Hypothalamus (tissue), 51 donors: ENCODE data around the gene KRTAP2-1.
"Not testable (repeated sequence)": the region's sequence is repeated elsewhere in the genome, so short reads cannot be mapped to it uniquely, and the experiment has no call there.

Experiments used
- DNase-seq, 51 donors: peaks; one replicate each; lab custom pipeline; 2025; lab: John Stamatoyannopoulos, UW

Gene KRTAP2-1, protein sequence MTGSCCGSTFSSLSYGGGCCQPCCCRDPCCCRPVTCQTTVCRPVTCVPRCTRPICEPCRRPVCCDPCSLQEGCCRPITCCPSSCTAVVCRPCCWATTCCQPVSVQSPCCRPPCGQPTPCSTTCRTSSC

GRCh38 chr17:41046735-41047465 is at the start of gene KRTAP2-1:
Gene KRTAP2-1 (minus strand): TSS chr17:41047316. CDS start chr17:41047267, 49 bp downstream.
- DNase-seq = not testable (repeated sequence)

GRCh38 chr17:41096055-41096454 is 48.9 kb upstream of the KRTAP2-1 start:
- no peak for DNase-seq

DNA sequence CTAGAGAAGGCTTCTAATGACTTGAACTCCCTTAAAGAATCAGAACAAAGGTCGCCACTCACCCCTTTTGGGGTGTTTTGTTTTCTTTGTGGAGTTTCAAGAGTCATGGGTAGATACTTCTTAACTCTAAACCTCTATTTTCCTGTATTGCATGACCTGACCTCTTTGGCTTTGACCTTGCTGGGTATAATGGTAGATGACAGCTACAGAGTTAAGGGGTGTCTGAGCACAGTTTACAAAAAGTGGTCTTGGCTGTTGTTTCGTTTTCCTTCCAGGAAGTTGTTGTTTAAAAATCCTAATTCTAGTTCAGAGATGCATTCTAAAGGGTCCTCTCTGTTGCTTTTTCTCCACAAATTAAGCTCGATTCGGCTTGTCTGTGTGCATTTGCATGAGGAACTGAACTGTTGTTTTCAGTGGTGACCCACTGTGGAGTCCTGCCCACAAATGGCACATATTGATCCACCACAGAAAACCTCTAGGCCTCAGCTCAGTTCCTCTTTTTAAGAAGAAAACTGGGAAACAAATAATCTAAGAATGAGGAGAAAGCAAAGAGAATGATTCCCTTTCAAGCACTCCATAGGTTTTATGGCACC is 41.7 kb upstream of the KRTAP2-1 start:
- not testable (repeated sequence) for DNase-seq

GRCh38 chr17:41084100-41084856 is 37.2 kb upstream of the KRTAP2-1 start, which contains the start of gene KRTAP4-7:
Gene KRTAP4-7 (plus strand): TSS chr17:41084150. CDS start chr17:41084207, 57 bp downstream.
- not testable (repeated sequence) for DNase-seq

DNA sequence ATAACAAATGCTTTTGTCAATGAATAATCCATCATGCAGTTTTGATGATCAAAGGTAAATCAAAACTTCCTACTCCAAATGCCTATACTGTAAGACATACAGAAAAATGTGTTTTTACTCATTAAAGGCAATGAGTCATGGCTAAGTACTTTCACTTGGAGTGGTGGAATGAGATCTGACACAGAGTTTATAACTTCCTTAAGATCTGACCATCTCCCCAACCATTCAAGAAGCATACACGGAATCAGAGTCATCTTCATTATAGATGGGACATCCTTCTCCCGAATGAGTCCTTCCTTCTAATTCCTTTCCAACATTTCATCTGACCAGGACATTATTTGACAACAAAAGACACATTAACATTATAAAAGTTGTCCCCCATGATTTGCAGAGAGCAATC is 36.3 kb upstream of the KRTAP2-1 start:
- not testable (repeated sequence) for DNase-seq

GRCh38 chr17:41082626-41083025 is 35.5 kb upstream of the KRTAP2-1 start:
- DNase-seq = no peak

DNA sequence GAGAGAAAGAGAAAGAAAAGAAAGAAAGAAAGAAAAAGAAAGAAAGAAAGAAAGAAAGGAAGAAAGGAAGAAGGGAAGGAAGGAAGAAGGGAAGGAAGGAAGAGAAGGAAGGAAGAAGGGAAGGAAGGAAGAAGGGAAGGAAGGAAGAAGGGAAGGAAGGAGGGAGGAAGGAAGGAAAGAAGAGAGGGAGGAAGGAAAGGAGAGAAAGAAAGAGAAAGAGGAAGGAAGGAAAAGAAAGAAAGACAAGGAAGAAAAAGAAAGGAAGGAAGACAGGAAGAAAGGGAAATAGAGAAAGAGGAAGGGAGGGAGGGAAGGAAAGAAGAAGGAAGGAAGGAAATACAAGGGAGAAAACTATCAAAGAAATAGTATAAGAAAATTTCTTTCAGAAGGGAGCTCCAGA is 29.7 kb upstream of the KRTAP2-1 start:
- DNase-seq = no peak

GRCh38 chr17:41073676-41074075 is 26.6 kb upstream of the KRTAP2-1 start:
- DNase-seq = no peak

DNA sequence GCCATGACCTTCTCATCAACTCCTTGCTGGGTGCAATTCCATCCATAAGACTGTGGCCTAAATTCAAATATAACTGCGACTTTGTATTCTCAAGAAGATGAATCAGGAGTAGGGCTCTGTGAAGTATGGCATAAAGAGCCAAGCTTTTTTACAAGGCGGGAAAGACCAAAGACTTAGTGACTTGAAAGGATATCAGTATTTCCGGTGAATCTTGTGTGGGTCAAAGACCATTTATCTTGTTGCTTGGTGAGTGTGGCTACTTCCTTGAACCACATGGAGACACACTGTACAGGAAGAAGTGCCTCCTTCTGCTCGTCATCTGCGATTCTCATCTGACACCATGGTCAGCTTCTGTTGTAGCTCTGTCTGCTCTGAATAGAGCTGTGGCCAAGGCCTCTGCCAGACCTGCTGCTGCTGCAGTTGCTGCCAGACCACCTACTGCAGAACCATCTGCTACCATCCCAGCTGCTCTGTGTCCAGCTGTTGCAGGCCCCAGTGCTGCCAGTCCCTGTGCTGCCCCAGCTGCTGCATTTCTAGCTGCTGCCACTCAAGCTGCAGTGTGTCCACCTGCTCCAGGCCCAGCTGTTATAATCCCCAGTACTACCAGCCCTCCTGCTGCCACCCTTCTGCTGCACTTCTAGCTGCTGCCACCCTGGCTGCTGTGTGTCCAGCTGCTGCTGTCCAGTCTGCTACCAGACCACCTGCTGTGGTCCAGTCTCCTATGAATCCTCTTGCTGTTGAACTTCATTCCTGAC is 24.7 kb upstream of the KRTAP2-1 start:
- DNase-seq = no peak

- no peak for DNase-seq
Measured at GRCh38 chr17:41069031-41069430, 21.9 kb upstream of the KRTAP2-1 start.

GRCh38 chr17:41067281-41067680 is 20.2 kb upstream of the KRTAP2-1 start:
- no peak for DNase-seq

DNA sequence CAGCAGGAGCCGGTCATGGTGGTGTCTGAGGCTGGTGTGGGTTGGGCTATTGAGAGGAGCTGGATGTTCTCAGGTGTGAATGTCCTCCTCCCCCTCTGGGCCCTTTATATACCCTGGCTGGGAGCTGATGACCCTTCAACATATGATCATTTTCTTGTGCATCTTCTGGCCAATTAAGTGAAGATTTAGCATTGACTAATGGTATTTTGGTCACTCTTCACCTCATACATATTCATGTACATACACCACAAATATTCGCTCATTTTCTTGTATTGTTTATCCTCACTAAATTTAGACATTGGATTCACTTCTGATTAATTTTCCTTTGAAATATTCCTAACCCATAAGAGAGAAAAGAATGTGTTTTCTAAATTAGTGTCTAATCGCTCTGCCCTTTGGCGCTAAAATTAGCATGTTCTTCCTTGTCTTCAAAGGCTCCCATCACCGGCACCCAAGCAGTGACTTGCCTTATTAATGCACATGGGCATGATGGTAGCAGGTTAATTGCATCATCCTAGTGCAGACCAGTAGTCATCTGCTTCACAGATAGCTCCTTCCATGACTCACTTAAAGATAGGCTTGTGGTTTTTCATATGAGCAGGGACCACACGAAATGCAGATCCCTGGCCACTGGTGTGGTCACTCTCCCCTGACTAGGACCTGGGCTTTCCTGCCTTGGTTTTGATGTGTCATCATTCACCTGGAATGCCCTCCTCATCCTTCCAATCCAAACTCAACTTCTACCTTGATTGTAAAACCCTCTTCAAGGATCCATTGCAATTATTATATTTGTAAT is 18.9 kb upstream of the KRTAP2-1 start, which contains the start of gene KRTAP2-4:
Gene KRTAP2-4 (minus strand): TSS at position 51 of the 796 bp plus-strand sequence. CDS start 34 bp downstream, at position 17.
- DNase-seq = no peak

DNA sequence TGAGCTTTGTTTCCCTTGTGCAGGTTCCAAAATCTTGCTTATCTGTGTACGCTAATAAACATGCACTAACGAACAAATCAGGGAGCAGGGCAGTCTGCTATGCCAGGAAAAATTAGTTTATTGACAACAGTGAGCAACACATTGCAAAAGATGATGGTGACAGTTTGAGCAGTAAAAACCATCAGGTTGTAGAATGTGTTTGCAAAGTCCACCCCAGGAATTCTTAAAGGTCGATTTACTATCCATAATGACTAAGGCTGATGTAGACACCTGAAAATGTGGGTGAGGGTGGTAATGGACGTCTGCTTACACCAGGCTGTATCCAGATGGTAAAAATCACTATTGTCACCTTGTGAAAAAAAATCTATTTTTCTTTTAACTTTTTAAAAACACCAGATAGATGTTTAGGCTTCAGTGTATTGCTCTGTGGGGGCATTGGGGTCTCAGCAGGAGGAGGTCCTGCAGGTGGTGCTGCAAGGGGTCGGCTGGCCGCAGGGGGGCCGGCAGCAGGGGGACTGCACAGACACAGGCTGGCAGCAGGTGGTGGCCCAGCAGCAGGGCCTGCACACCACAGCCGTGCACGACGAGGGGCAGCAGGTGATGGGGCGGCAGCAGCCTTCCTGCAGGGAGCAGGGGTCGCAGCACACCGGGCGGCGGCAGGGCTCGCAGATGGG is 18.0 kb upstream of the KRTAP2-1 start:
- not testable (repeated sequence) for DNase-seq

- DNase-seq = no peak
Measured at GRCh38 chr17:41064301-41064700, 17.2 kb upstream of the KRTAP2-1 start.

DNA sequence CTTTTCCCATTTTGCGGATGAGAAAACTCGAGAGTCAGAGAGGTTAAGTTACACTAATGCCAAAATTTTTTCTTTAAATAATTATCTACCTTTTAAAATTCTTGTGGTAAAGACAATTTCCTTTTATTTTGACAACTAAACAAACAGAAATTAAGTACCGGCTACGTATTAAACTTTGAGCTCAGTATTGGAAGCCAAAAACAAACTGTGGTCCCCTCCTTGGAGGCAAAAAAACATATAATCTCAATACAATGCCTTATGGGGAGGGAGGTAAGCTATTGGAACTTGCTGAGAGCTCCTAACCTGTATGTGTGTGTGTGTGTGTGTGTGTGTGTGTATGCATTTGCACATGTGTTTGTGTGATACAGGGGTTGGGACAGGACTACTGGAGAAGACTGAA is 16.3 kb upstream of the KRTAP2-1 start:
- no peak for DNase-seq

GRCh38 chr17:41061964-41062363 is 14.8 kb upstream of the KRTAP2-1 start:
- DNase-seq = no peak

- no peak for DNase-seq
Measured at GRCh38 chr17:41060052-41060604, 13.0 kb upstream of the KRTAP2-1 start, which contains the start of gene KRTAP2-3. Gene KRTAP2-3 (minus strand): TSS chr17:41060114. CDS start chr17:41060050, 64 bp downstream.

- not testable (repeated sequence) for DNase-seq
Measured at GRCh38 chr17:41059276-41060051, 12.3 kb upstream of the KRTAP2-1 start.
